Smooth muscle cell (in vitro differentiated cells): ENCODE measurements around the gene ADGRG1. TPM values are rescaled to one million over a fixed set of nuclear protein-coding genes. Genes with fewer than 3 reads are reported as not detected.

Experiments used
- DNase-seq: peaks from one replicate; lab custom pipeline; 2025; ENCODE audit not compliant: unreplicated experiment; lab: John Stamatoyannopoulos, UW
- H2AFZ ChIP-seq: fragments of 200-600 bp; sonication (generic); 2 replicates; pipeline ENCODE4 v1.6.0; 2016; ENCODE audit warnings: antibody characterized with exemption, low read depth, mild to moderate bottlenecking
- H3F3A ChIP-seq: fragments of 200-600 bp; sonication (generic); 2 replicates; pipeline ENCODE4 v1.6.0; 2017; ENCODE audit warnings: antibody characterized with exemption, low read depth
- H3K27ac ChIP-seq: fragments of 200-600 bp; sonication (generic); 2 replicates; pipeline ENCODE4 v1.5.1; 2016; ENCODE audit warnings: low read depth, mild to moderate bottlenecking
- H3K27me3 ChIP-seq: fragments of 200-600 bp; sonication (generic); 2 replicates; pipeline ENCODE4 v1.6.1; 2016; ENCODE audit warnings: low read depth, mild to moderate bottlenecking
- H3K36me3 ChIP-seq: fragments of 200-600 bp; sonication (generic); 2 replicates; pipeline ENCODE4 v1.5.1; 2016; ENCODE audit warnings: low read depth
- H3K4me1 ChIP-seq: fragments of 200-600 bp; sonication (generic); 2 replicates; pipeline ENCODE4 v1.5.1; 2016; ENCODE audit warnings: low read depth
- H3K4me2 ChIP-seq: fragments of 200-600 bp; sonication (generic); 2 replicates; pipeline ENCODE4 v1.6.0; 2016; ENCODE audit warnings: mild to moderate bottlenecking
- H3K4me3 ChIP-seq: fragments of 200-600 bp; sonication (generic); 2 replicates; pipeline ENCODE4 v1.5.1; 2016; ENCODE audit warnings: mild to moderate bottlenecking
- H3K79me2 ChIP-seq: fragments of 200-600 bp; sonication (generic); 2 replicates; pipeline ENCODE4 v1.6.0; 2016; ENCODE audit warnings: low read depth, mild to moderate bottlenecking
- H3K9ac ChIP-seq: fragments of 200-600 bp; sonication (generic); 2 replicates; pipeline ENCODE4 v1.6.0; 2016; ENCODE audit warnings: low read depth
- H3K9me3 ChIP-seq: fragments of 200-600 bp; sonication (generic); replicated peaks from 2 replicates; pipeline ENCODE4 v1.5.1; 2016; ENCODE audit warnings: low read depth
- H4K20me1 ChIP-seq: fragments of 200-600 bp; sonication (generic); 2 replicates; pipeline ENCODE4 v1.6.0; 2016; ENCODE audit warnings: low read depth
- CTCF ChIP-seq: fragments of 200-600 bp; sonication (generic); IDR thresholded peaks from 2 replicates; pipeline ENCODE4 v1.5.1; 2017; ENCODE audit warnings: borderline replicate concordance, mild to moderate bottlenecking, antibody characterized with exemption; ENCODE audit not compliant: insufficient read depth, poor library complexity, severe bottlenecking
- WGBS: methylation state at CpG from one replicate; pipeline ENCODE4 v1.1.7; 2016; ENCODE audit warnings: low lambda C conversion rate; 5-methylcytosine and 5-hydroxymethylcytosine counted together
- polyA plus RNA-seq: library from polyadenylated mRNA; unstranded; fragments of >200 nt; fragmentation: Nextera tagmentation; extraction: Ambion mirVana; gene quantifications from 2 replicates; pipeline ENCODE4 v1.2.1, GENCODE V29; 2016
- total RNA-seq: library from RNA; depleted of rRNA; stranded (reverse); fragments of >200 nt; gene quantifications from 2 replicates; pipeline ENCODE4 v1.2.3, GENCODE V29; 2014

ADGRG1 gene
- total and polyA plus RNA-seq, 2 experiments from 2014 or later = 15.3 to 32.0 TPM

GRCh38 chr16:57643910-57644309, 15.5 kb downstream of the ADGRG1 start:
- Histone ChIP-seq H4K20me1 (peaks cover 13% of the 10 kb centered on the region), H3F3A (no peaks in the 10 kb centered on the region), H3K79me2 (no peaks in the 10 kb centered on the region), H3K36me3 (no peaks in the 10 kb centered on the region), H2AFZ (no peak overlapping the region), H3K9me3 (no peaks in the 10 kb centered on the region), H3K27ac (no peak overlapping the region), H3K9ac (no peak overlapping the region), H3K4me1 (peaks cover 6% of the 10 kb centered on the region), H3K4me3 (no peak overlapping the region), H3K4me2 (no peak overlapping the region), H3K27me3 (no peaks in the 10 kb centered on the region)
- TF ChIP-seq CTCF = no peak
- DNase-seq = no peak
- WGBS = 93% methylated on average over 8 of the region's 9 CpGs

- Histone ChIP-seq H3F3A (no peaks in the 10 kb centered on the region), H3K79me2 (no peaks in the 10 kb centered on the region), H3K27ac (no peak overlapping the region), H3K4me3 (no peak overlapping the region), H3K4me1 (peaks cover 6% of the 10 kb centered on the region), H3K27me3 (no peaks in the 10 kb centered on the region), H3K36me3 (no peaks in the 10 kb centered on the region), H3K9ac (no peak overlapping the region), H2AFZ (no peak overlapping the region), H3K9me3 (no peaks in the 10 kb centered on the region), H3K4me2 (no peak overlapping the region), H4K20me1 (peaks cover 17% of the 10 kb centered on the region)
- DNase-seq = no peak
- WGBS = 97% methylated on average over 11 of the region's 11 CpGs
- TF ChIP-seq CTCF = no peak
Measured at GRCh38 chr16:57644383-57645014, 16.1 kb downstream of the ADGRG1 start.

- Histone ChIP-seq H3K36me3 (no peaks in the 10 kb centered on the region), H4K20me1 (peaks cover 19% of the 10 kb centered on the region), H3K4me2 (no peak overlapping the region), H2AFZ (no peak overlapping the region), H3K9ac (no peak overlapping the region), H3K27me3 (no peaks in the 10 kb centered on the region), H3K9me3 (no peaks in the 10 kb centered on the region), H3K79me2 (no peaks in the 10 kb centered on the region), H3K27ac (no peak overlapping the region), H3K4me1 (no peaks in the 10 kb centered on the region), H3K4me3 (no peak overlapping the region), H3F3A (no peaks in the 10 kb centered on the region)
- WGBS = 83% methylated on average over 7 of the region's 10 CpGs
- DNase-seq = no peak
- no peak for TF ChIP-seq CTCF
Measured at GRCh38 chr16:57645169-57645568, 16.7 kb downstream of the ADGRG1 start.
